RWPE2 (cell line): ENCODE measurements around the gene ZBTB46.

ENCODE experiments used
- ATAC-seq: fragments of 200-7000 bp; cut with Tn5 transposase; 3 replicates; pipeline ENCODE4 v1.9.1; 2021; ENCODE audit warnings: low read depth
- DNase-seq: peaks from one replicate; pipeline ENCODE4 v3.0.0-alpha.2; 2020; ENCODE audit warnings: low spot score
- H3K27ac ChIP-seq: fragments of 450-650 bp; 2 replicates; pipeline ENCODE4 v1.5.1; 2017; ENCODE audit warnings: mild to moderate bottlenecking; ENCODE audit not compliant: poor library complexity, severe bottlenecking
- H3K27me3 ChIP-seq: fragments of 250-450 bp; sonication (Bioruptor Pico); 2 replicates; pipeline ENCODE4 v1.5.1; 2021; ENCODE audit warnings: mild to moderate bottlenecking, moderate library complexity; ENCODE audit not compliant: insufficient read depth, poor library complexity, severe bottlenecking
- H3K36me3 ChIP-seq: fragments of 250-450 bp; sonication (Bioruptor Pico); 2 replicates; pipeline ENCODE4 v1.5.1; 2020; ENCODE audit warnings: low read depth, mild to moderate bottlenecking, moderate library complexity
- H3K4me1 ChIP-seq: fragments of 250-450 bp; sonication (Bioruptor Pico); 2 replicates; pipeline ENCODE4 v1.5.1; 2021; ENCODE audit warnings: mild to moderate bottlenecking, moderate library complexity; ENCODE audit not compliant: insufficient read depth, poor library complexity, severe bottlenecking
- H3K4me3 ChIP-seq: fragments of 250-450 bp; sonication (Bioruptor Pico); 2 replicates; pipeline ENCODE4 v1.5.1; 2021; ENCODE audit warnings: mild to moderate bottlenecking, moderate library complexity; ENCODE audit not compliant: severe bottlenecking
- H3K9me3 ChIP-seq: fragments of 250-450 bp; sonication (Bioruptor Pico); 2 replicates; pipeline ENCODE4 v1.5.1; 2021; ENCODE audit warnings: mild to moderate bottlenecking, moderate library complexity; ENCODE audit not compliant: severe bottlenecking
- CTCF ChIP-seq: fragments of 450-650 bp; IDR thresholded peaks from one replicate; pipeline ENCODE4 v1.5.1; 2017; ENCODE audit warnings: mild to moderate bottlenecking, moderate library complexity; ENCODE audit not compliant: poor library complexity, severe bottlenecking

Gene ZBTB46

GRCh38 chr20:63706852-63707557, 124.1 kb downstream of the ZBTB46 start:
- peak overlapping the region; percentile 72 for H3K4me3 ChIP-seq
- ATAC-seq (peak; percentile 32), DNase-seq (peak; percentile 91)
- TF ChIP-seq CTCF = peak; percentile 85
- no peaks in the 10 kb centered on the region for H3K9me3 ChIP-seq
- no peaks in the 10 kb centered on the region for H3K27me3 ChIP-seq
- peak overlapping the region; percentile 73 for H3K27ac ChIP-seq
- peaks cover 62% of the 10 kb centered on the region for H3K36me3 ChIP-seq
- H3K4me1 ChIP-seq = peaks cover 11% of the 10 kb centered on the region

GRCh38 chr20:63706027-63706695, 124.9 kb downstream of the ZBTB46 start:
- TF ChIP-seq CTCF = no peak
- Histone ChIP-seq H3K27ac (peak overlapping the region; percentile 73), H3K27me3 (no peaks in the 10 kb centered on the region), H3K36me3 (peaks cover 54% of the 10 kb centered on the region), H3K4me3 (peak overlapping the region; percentile 72), H3K4me1 (peaks cover 11% of the 10 kb centered on the region), H3K9me3 (no peaks in the 10 kb centered on the region)
- DNase-seq (peak; percentile 79), ATAC-seq (no peak)

- Histone ChIP-seq H3K36me3 (peaks cover 47% of the 10 kb centered on the region), H3K27me3 (no peaks in the 10 kb centered on the region), H3K27ac (no peak overlapping the region), H3K4me3 (no peak overlapping the region), H3K9me3 (no peaks in the 10 kb centered on the region), H3K4me1 (peaks cover 11% of the 10 kb centered on the region)
- DNase-seq (peak; percentile 75), ATAC-seq (no peak)
- TF ChIP-seq CTCF = no peak
Observed at GRCh38 chr20:63705232-63706026, 125.6 kb downstream of the ZBTB46 start.

- ATAC-seq = no peak
- H3K27ac ChIP-seq = no peak overlapping the region
Observed at GRCh38 chr20:63704749-63705117, 126.3 kb downstream of the ZBTB46 start.

More at GRCh38 chr20:63704749-63705117, 126.3 kb downstream of the ZBTB46 start:
- Histone ChIP-seq H3K27me3 (no peaks in the 10 kb centered on the region), H3K4me1 (peaks cover 14% of the 10 kb centered on the region), H3K36me3 (peaks cover 47% of the 10 kb centered on the region), H3K4me3 (no peak overlapping the region), H3K9me3 (no peaks in the 10 kb centered on the region)
- peak; percentile 86 for DNase-seq
- TF ChIP-seq CTCF = no peak
